ENCODE results near the gene WWOX.

The WWOX gene

GRCh38 chr16:78405040-78405439, 305.6 kb downstream of the WWOX start:
- no peaks in the 10 kb centered on the region for H3K36me3 ChIP-seq
- intact Hi-C loops (cut with DNase I; ENCODE audit: low total_unique reads) = no loop called here
- H3K4me1 ChIP-seq = no peaks in the 10 kb centered on the region
- H3K27ac ChIP-seq = no peak overlapping the region
- no peak for TF ChIP-seq CTCF (IDR thresholded peaks at IDR 0.05)
- no peak overlapping the region for H3K4me3 ChIP-seq
- DNase-seq = no peak
- H3K9me3 ChIP-seq = no peaks in the 10 kb centered on the region
- H3K27me3 ChIP-seq = no peaks in the 10 kb centered on the region

DNA sequence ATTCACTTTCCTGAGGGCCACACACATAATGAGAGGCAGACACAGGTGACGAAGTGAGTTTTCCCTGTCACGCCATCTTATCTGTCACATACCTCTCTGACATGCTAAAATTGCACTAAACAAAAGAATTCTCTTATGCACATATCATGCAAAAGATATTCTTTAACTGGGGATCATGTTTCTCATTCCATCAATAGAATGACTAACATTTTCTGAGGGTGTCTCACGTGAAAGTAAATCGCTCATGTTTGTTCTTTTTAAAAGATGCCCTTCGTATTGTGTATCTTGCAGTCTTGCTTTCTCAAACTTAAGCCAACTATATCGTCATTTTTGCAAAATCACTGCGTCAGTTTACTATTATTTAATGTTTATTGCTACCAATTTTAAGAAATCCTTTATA, 306.4 kb downstream of the WWOX start:
- Histone ChIP-seq H3K4me1 (no peaks in the 10 kb centered on the region), H3K4me3 (no peak overlapping the region), H3K9me3 (no peaks in the 10 kb centered on the region), H3K36me3 (no peaks in the 10 kb centered on the region), H3K27me3 (no peaks in the 10 kb centered on the region), H3K27ac (no peak overlapping the region)
- intact Hi-C loops (cut with DNase I; ENCODE audit: low total_unique reads) = no loop called here
- DNase-seq = no peak
- TF ChIP-seq CTCF (IDR thresholded peaks at IDR 0.05) = no peak

DNA sequence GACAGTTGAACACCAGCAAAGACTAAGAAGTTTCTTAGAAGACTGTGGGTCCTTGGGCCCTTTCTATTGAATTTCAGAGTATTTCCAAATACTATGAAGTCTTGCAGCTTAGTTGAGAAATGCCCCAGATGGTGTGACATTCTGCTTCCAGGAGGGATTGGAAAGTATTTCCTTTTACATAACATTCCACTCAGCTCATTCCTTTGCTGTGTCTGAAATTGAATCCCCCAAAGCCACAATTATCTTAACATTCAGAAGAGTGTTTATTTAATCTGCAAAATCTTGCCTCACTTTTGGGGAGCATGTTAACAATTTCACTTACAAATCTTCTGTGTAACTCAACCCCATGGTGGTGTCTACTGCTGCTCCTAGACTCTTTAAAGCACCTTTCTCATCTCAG, 307.7 kb downstream of the WWOX start:
- no peaks in the 10 kb centered on the region for H3K4me1 ChIP-seq
- no peak for TF ChIP-seq CTCF (IDR thresholded peaks at IDR 0.05)
- DNase-seq = no peak
- no peaks in the 10 kb centered on the region for H3K36me3 ChIP-seq
- no peak overlapping the region for H3K4me3 ChIP-seq
- intact Hi-C loops (cut with DNase I; ENCODE audit: low total_unique reads) = no loop called here
- no peak overlapping the region for H3K27ac ChIP-seq
- no peaks in the 10 kb centered on the region for H3K27me3 ChIP-seq
- H3K9me3 ChIP-seq = no peaks in the 10 kb centered on the region

- H3K36me3 ChIP-seq = no peaks in the 10 kb centered on the region
- peaks cover 0 to 8% (median 0%) of the 10 kb centered on the region in 3 donors for H3K9me3 ChIP-seq
- no peaks in the 10 kb centered on the region for H3K4me1 ChIP-seq
- H3K27me3 ChIP-seq = no peaks in the 10 kb centered on the region
- intact Hi-C loops (cut with DNase I; ENCODE audit: low total_unique reads) = no loop called here
- H3K4me3 ChIP-seq = no peak overlapping the region
- no peak overlapping the region for H3K27ac ChIP-seq
- no peak for TF ChIP-seq CTCF (IDR thresholded peaks at IDR 0.05)
- no peak for DNase-seq
Measured at GRCh38 chr16:78413651-78414050, 314.2 kb downstream of the WWOX start.

DNA sequence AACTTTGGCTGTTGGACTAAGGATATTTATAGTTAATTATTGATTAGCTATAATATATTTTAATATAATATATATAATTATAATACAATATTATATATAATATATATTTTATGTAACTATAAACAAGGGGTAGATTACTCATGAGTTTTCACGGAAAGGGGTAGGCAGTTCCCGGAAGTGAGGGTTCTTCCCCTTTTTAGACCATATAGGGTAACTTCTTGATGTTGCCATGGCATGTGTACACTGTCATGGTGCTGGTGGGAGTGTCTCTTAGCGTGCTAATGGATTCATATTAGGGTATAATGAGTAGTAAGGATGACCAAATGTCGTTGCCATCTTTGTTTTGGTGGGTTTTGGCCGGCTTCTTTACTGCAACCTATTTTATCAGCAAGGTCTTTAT, 315.6 kb downstream of the WWOX start:
- TF ChIP-seq CTCF (IDR thresholded peaks at IDR 0.05) = no peak
- peaks cover 0 to 8% (median 0%) of the 10 kb centered on the region in 3 donors for H3K9me3 ChIP-seq
- H3K27me3 ChIP-seq = no peaks in the 10 kb centered on the region
- H3K36me3 ChIP-seq = no peaks in the 10 kb centered on the region
- H3K4me1 ChIP-seq = no peaks in the 10 kb centered on the region
- intact Hi-C loops (cut with DNase I; ENCODE audit: low total_unique reads) = no loop called here
- no peak overlapping the region for H3K4me3 ChIP-seq
- no peak for DNase-seq
- H3K27ac ChIP-seq = no peak overlapping the region

GRCh38 chr16:78415669-78416068, 316.2 kb downstream of the WWOX start:
- no peak for TF ChIP-seq CTCF (IDR thresholded peaks at IDR 0.05)
- intact Hi-C loops (cut with DNase I; ENCODE audit: low total_unique reads) = no loop called here
- no peaks in the 10 kb centered on the region for H3K27me3 ChIP-seq
- no peak for DNase-seq
- H3K36me3 ChIP-seq = no peaks in the 10 kb centered on the region
- H3K9me3 ChIP-seq = peaks cover 0 to 8% (median 0%) of the 10 kb centered on the region in 3 donors
- no peak overlapping the region for H3K4me3 ChIP-seq
- H3K4me1 ChIP-seq = no peaks in the 10 kb centered on the region
- H3K27ac ChIP-seq = no peak overlapping the region

All from tibial artery (tissue), 4 donors.